HepG2 (cell line): Measurements from ENCODE around the gene USP40. TPM values are rescaled to one million over a fixed set of nuclear protein-coding genes. Genes with fewer than 3 reads are reported as not detected.

Source experiments
- ATAC-seq: fragments of 200-7000 bp; cut with Tn5 transposase; 3 replicates; pipeline ENCODE4 v1.9.1; 2020; ENCODE audit warnings: mild to moderate bottlenecking, moderate library complexity
- BruUV-seq: library from RNA; stranded (reverse); fragments of 400-500 nt; replicated peaks from 2 replicates; lab custom pipeline; 2021; lab: Mats Ljungman, UMichigan
- CTCF ChIA-PET: fragments of 300-600 bp; formaldehyde crosslinking; extraction: SDS; loops from one replicate; lab custom pipeline; 2021; ENCODE audit warnings: low total read pairs, inconsistent platforms, low intra/inter-chr PET ratio; lab: Yijun Ruan, JAX
- POLR2A ChIA-PET: fragments of 350-600 bp; sonication (Branson Sonifier 250); formaldehyde crosslinking; loops from one replicate; lab custom pipeline; 2020; ENCODE audit warnings: antibody characterized with exemption, inconsistent platforms; lab: Yijun Ruan, JAX
- DNase-seq: peaks from one replicate; pipeline ENCODE4 v3.0.0-alpha.2; 2015; ENCODE audit warnings: low spot score
- FAIRE-seq: peaks from 3 replicates; lab custom pipeline; 2011; peaks lifted over from hg19 to GRCh38; lab: Jason Lieb, UNC
- H2AFZ ChIP-seq: one replicate; pipeline ENCODE4 v1.6.1; 2011; ENCODE audit warnings: low read length, inconsistent platforms
- H3K27ac ChIP-seq: fragments of 300-600 bp; 3 replicates; pipeline ENCODE4 v1.8.0; 2011; ENCODE audit warnings: mixed run types, mild to moderate bottlenecking, mixed read lengths, low read length, inconsistent platforms; ENCODE audit not compliant: insufficient read depth; ENCODE audit errors: extremely low read length
- H3K27me3 ChIP-seq, 2 experiments: fragments of 200-600 bp in 1 of 2; 2 replicates in 1 of 2; 3 replicates in 1 of 2; pipeline versions ENCODE4 v1.6.0 to v1.8.0; 2011; ENCODE audit warnings: low read length in 2 of 2, mild to moderate bottlenecking in 2 of 2, moderate library complexity in 2 of 2, inconsistent platforms in 1 of 2; ENCODE audit not compliant: insufficient read depth in 2 of 2, control insufficient read depth in 1 of 2
- H3K36me3 ChIP-seq, 2 experiments: fragments of 200-600 bp in 1 of 2; replicated peaks in 1 of 2; 2 replicates in 1 of 2; 3 replicates in 1 of 2; pipeline versions ENCODE4 v1.5.1 to v1.8.0; 2011; ENCODE audit warnings: low read length in 2 of 2, inconsistent platforms in 1 of 2; ENCODE audit not compliant: insufficient read depth in 2 of 2, control insufficient read depth in 1 of 2
- H3K4me1 ChIP-seq: 2 replicates; pipeline ENCODE4 v1.5.1; 2012; ENCODE audit warnings: low read length, inconsistent platforms; ENCODE audit not compliant: insufficient read depth
- H3K4me2 ChIP-seq: 2 replicates; pipeline ENCODE4 v1.6.0; 2011; ENCODE audit warnings: low read depth, low read length, inconsistent platforms
- H3K4me3 ChIP-seq, 3 experiments: fragments of 200-600 bp in 1 of 3; sonication (generic), shearing (Covaris generic) in 1 of 3; replicated peaks in 1 of 3; 2 replicates each; pipeline ENCODE4 v1.5.1; 2011 to 2016; ENCODE audit warnings: low read length in 3 of 3, inconsistent platforms in 2 of 3, low read depth in 2 of 3, mild to moderate bottlenecking in 2 of 3, control low read depth in 1 of 3, mixed read lengths in 1 of 3; ENCODE audit not compliant: insufficient read depth in 1 of 3
- H3K79me2 ChIP-seq: one replicate; pipeline ENCODE4 v1.6.1; 2011; ENCODE audit warnings: low read length, inconsistent platforms; ENCODE audit not compliant: insufficient read depth
- H3K9ac ChIP-seq: 2 replicates; pipeline ENCODE4 v1.6.0; 2011; ENCODE audit warnings: mild to moderate bottlenecking, low read depth, low read length, inconsistent platforms; ENCODE audit not compliant: insufficient read depth
- H3K9me3 ChIP-seq: 2 replicates; pipeline ENCODE4 v1.5.1; 2012; ENCODE audit warnings: mild to moderate bottlenecking, low read length
- H4K20me1 ChIP-seq: 2 replicates; pipeline ENCODE4 v1.6.0; 2011; ENCODE audit warnings: inconsistent platforms, mild to moderate bottlenecking, low read length, moderate library complexity; ENCODE audit not compliant: insufficient read depth
- AGO1 ChIP-seq: fragments of 200-400 bp; formaldehyde crosslinking; IDR thresholded peaks from 2 replicates; pipeline ENCODE4 v1.6.1; 2017; ENCODE audit warnings: mild to moderate bottlenecking, low read depth, low read length, moderate library complexity; ENCODE audit not compliant: poor library complexity, severe bottlenecking
- EHMT2 ChIP-seq: fragments of 200-600 bp; sonication (generic); IDR thresholded peaks from 2 replicates; pipeline ENCODE4 v1.7.0; 2017; ENCODE audit warnings: antibody characterized with exemption, low read depth, low read length, borderline replicate concordance
- KLF11 ChIP-seq: IDR thresholded peaks from 2 replicates; pipeline ENCODE4 v1.6.1; 2016; ENCODE audit warnings: missing compliant biosample characterization
- MAFF ChIP-seq: IDR thresholded peaks from 2 replicates; pipeline ENCODE4 v1.6.1; 2011; ENCODE audit warnings: low read depth, low read length, improper control_type of control experiment
- MAFK ChIP-seq, 2 experiments: IDR thresholded peaks in 1 of 2; conservative IDR thresholded peaks in 1 of 2; 2 replicates each; pipeline ENCODE4 v1.6.1; 2011; ENCODE audit warnings: improper control_type of control experiment in 2 of 2, low read length in 2 of 2
- RARA ChIP-seq: IDR thresholded peaks from 2 replicates; pipeline ENCODE4 v1.6.1; 2016; ENCODE audit warnings: missing genetic modification reagents, missing compliant biosample characterization
- WIZ ChIP-seq: sonication (generic); formaldehyde crosslinking; IDR thresholded peaks from 2 replicates; pipeline ENCODE4 v1.5.1; 2020; ENCODE audit warnings: mild to moderate bottlenecking, missing genetic modification reagents
- ZBTB44 ChIP-seq: sonication (generic); formaldehyde crosslinking; IDR thresholded peaks from 2 replicates; pipeline ENCODE4 v1.4.0; 2020; ENCODE audit warnings: missing genetic modification reagents
- ZNF138 ChIP-seq: sonication (generic); formaldehyde crosslinking; IDR thresholded peaks from 2 replicates; pipeline ENCODE4 v1.5.0; 2020; ENCODE audit warnings: mild to moderate bottlenecking, low read depth, missing genetic modification reagents
- ZNF782 ChIP-seq: sonication (generic); formaldehyde crosslinking; IDR thresholded peaks from 2 replicates; pipeline ENCODE4 v1.4.0; 2020; ENCODE audit warnings: missing genetic modification reagents, mild to moderate bottlenecking, borderline replicate concordance
- WGBS: methylation state at CpG from one replicate; pipeline ENCODE4 v1.1.6; 2017; ENCODE audit warnings: low lambda C conversion rate; 5-methylcytosine and 5-hydroxymethylcytosine counted together
- in situ Hi-C: cut with HindIII; loops from 2 replicates; pipeline ENCODE4 v1.10.0; 2017; ENCODE audit warnings: low pct_unique_long_range_greater_than_20kb; ENCODE audit not compliant: extremely low pct_ligation_motif_present
- intact Hi-C: fragments of 100-400 bp; cut with micrococcal nuclease; formaldehyde crosslinking; loops from one replicate; pipeline ENCODE4 v1.10.0; 2022; ENCODE audit not compliant: unreplicated experiment
- polyA plus RNA-seq, 8 experiments: library from polyadenylated mRNA; depleted of rRNA in 3 of 8; stranded (reverse) in 7 of 8; unstranded in 1 of 8; fragments of >200 nt; fragmentation: Illumina TruSeq in 4 of 8; extraction: Trizol in 4 of 8; gene quantifications; 2 replicates each; pipeline versions ENCODE4 v1.2.1 to v1.2.3, GENCODE V29; 2011 to 2016; ENCODE audit warnings: low read depth in 4 of 8, missing spikeins in 1 of 8, mixed read lengths in 1 of 8; ENCODE audit not compliant: insufficient read depth in 1 of 8
- total RNA-seq, 5 experiments: library from RNA; depleted of rRNA; stranded (reverse); fragments of >200 nt; fragmentation: Illumina TruSeq; extraction: Trizol; gene quantifications; 2 replicates each; pipeline ENCODE4 v1.2.3, GENCODE V29; 2016; ENCODE audit warnings: low read depth in 1 of 5

The USP40 gene
- total and polyA plus RNA-seq, 2 of the 13 experiments (the other 11 are each of a cell fraction or from before 2014, with no cell fraction given): 41.0 to 46.3 TPM

GRCh38 chr2:233501198-233502076, 65.1 kb downstream of the USP40 start (continued):
- no peak for TF ChIP-seq ZBTB44 (CRISPR knock-in tag)

- Histone ChIP-seq H3K4me2 (no peak overlapping the region), H3K4me3 (no peak overlapping the region), H3K79me2 (no peaks in the 10 kb centered on the region), H2AFZ (no peak overlapping the region), H3K27ac (no peak overlapping the region), H3K9me3 (peaks cover 19% of the 10 kb centered on the region), H3K36me3 (peaks cover 4 to 34% of the 10 kb centered on the region in 2 experiments; a peak in 3 of 5 replicates), H3K27me3 (no peaks in the 10 kb centered on the region), H3K9ac (no peak overlapping the region), H3K4me1 (no peaks in the 10 kb centered on the region), H4K20me1 (no peaks in the 10 kb centered on the region)
- ChIA-PET CTCF (no interaction called here), POLR2A (no interaction called here)
- 88% methylated on average over 2 of the region's 2 CpGs for WGBS
- intact Hi-C loops: no loop called here
- FAIRE-seq (no peak), DNase-seq (no peak), ATAC-seq (no peak)
- no peak for TF ChIP-seq AGO1
- TF ChIP-seq KLF11 (CRISPR knock-in tag): no peak
- TF ChIP-seq RARA (CRISPR knock-in tag): no peak
- no peak for TF ChIP-seq WIZ (CRISPR knock-in tag)
- no peak for TF ChIP-seq ZNF138
- no peak for TF ChIP-seq EHMT2
- TF ChIP-seq MAFK (conservative IDR thresholded peaks at IDR 0.05 in 1 of 2, IDR thresholded peaks at IDR 0.05 in 1 of 2; ENCODE audit: low read length in 2 of 2): peak in 1 of 2 experiments; percentile 54; a peak in 1 of 4 replicates
- no peak for TF ChIP-seq ZNF782 (CRISPR knock-in tag)
- TF ChIP-seq MAFF: 0 out of 2 replicates have a peak, but pooled peaks have one; percentile 18
- in situ Hi-C loops: no loop called here
- BruUV-seq: no TSS peak
These were observed 66.7 kb downstream of the USP40 start for GRCh38 chr2:233499928-233500327.
